ENCODE data around the gene PHF20. TPM values are rescaled to one million over a fixed set of nuclear protein-coding genes. Genes with fewer than 3 reads are reported as not detected.
A peak's percentile ranks its signal among the peaks of the same experiment; 100 is the strongest.
"Not testable (repeated sequence)": the region's sequence is repeated elsewhere in the genome, so short reads cannot be mapped to it uniquely, and the experiment has no call there.

Gene PHF20
- polyA plus RNA-seq, 2 donors: 13.0 to 15.8 TPM

DNA sequence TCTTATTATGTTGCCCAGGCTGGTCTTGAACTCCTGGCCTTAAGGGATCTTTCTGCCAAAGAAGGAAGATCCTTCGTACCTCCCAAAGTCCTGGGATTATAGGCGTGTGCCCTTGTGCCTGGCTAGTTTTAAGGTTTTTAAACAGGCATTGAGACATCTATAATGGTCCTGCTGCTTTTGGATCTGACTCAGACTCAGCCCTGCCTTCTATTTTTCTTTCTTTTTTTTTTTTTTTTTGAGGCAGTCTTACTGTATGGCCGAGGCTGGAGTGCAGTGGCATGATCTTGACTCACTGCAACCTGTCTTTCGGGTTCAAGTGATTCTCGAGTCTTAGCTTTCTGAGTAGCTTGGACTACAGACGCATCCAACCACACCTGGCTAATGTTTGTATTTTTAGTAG lies 73.7 kb downstream of the PHF20 start:
- Histone ChIP-seq H3K27me3 (ENCODE audit: control insufficient read depth in 1 of 2, insufficient read depth in 2 of 2, low read length in 2 of 2) (no peaks in the 10 kb centered on the region), H3K27ac (ENCODE audit: low read depth in 2 of 2, low read length in 1 of 2) (peak overlapping the region in 1 of 2 donors; percentile 21), H3K9me3 (ENCODE audit: control insufficient read depth in 2 of 2, insufficient read depth in 1 of 2, low read depth in 1 of 2, low read length in 1 of 2) (peaks cover 0 to 2% of the 10 kb centered on the region in 2 donors), H3K4me1 (ENCODE audit: control insufficient read depth in 2 of 2, insufficient read depth in 2 of 2, low read length in 1 of 2) (no peaks in the 10 kb centered on the region), H3K4me3 (ENCODE audit: low read depth in 1 of 2, low read length in 2 of 2) (no peak overlapping the region), H3K36me3 (ENCODE audit: control insufficient read depth in 2 of 2, insufficient read depth in 2 of 2, low read length in 1 of 2) (peaks cover 6 to 9% of the 10 kb centered on the region in 2 donors)
- 73 to 78% methylated on average over 6 of the region's 6 CpGs for WGBS, 2 donors

DNA sequence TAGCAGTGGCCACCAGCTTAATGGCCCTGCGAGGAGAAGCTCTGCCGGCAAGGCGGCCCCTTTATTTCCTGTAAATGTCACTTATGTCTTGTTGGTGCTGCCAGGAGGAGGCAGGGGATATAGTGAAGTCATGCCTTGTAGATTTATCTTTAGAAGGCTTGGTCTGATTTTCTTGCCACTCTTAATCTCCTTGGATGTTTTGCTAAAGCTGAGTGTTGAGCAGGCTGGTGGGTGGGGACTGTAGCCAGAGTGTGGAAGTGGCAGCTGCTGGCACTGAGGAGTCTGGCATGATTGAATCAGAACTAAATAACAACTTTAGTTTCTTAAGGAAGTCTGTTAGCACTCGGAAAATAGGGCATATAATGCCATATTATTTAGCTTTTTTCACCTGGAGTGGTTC lies 77.9 kb downstream of the PHF20 start:
- Histone ChIP-seq H3K27me3 (ENCODE audit: control insufficient read depth in 1 of 2, insufficient read depth in 2 of 2, low read length in 2 of 2) (no peaks in the 10 kb centered on the region), H3K4me1 (ENCODE audit: control insufficient read depth in 2 of 2, insufficient read depth in 2 of 2, low read length in 1 of 2) (no peaks in the 10 kb centered on the region), H3K27ac (ENCODE audit: low read depth in 2 of 2, low read length in 1 of 2) (no peak overlapping the region), H3K36me3 (ENCODE audit: control insufficient read depth in 2 of 2, insufficient read depth in 2 of 2, low read length in 1 of 2) (peaks cover 0 to 1% of the 10 kb centered on the region in 2 donors), H3K9me3 (ENCODE audit: control insufficient read depth in 2 of 2, insufficient read depth in 1 of 2, low read depth in 1 of 2, low read length in 1 of 2) (no peaks in the 10 kb centered on the region), H3K4me3 (ENCODE audit: low read depth in 1 of 2, low read length in 2 of 2) (no peak overlapping the region)
- 67 to 69% methylated on average over 4 of the region's 4 CpGs for WGBS, 2 donors

DNA sequence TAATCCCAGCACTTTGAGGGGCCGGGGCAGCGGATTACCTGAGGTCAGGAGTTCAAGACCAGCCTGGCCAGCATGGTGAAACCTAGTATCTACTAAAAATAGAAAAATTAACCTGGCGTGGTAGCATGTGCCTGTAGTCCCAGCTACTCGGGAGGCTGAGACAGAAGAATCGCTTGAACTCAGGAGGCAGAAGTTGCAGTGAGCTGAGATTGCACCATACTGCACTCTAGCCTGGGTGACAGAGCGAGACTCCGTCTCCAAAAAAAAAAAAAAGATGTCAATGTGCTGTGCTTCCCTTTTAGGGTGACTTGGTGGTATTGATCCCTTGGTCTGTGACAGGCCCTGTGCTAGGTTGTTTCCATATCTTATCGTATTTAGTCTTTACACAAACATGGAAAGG lies 79.8 kb downstream of the PHF20 start:
- not testable (repeated sequence) for H3K27ac ChIP-seq (ENCODE audit: low read depth in 2 of 2, low read length in 1 of 2); H3K4me3 ChIP-seq (ENCODE audit: low read depth in 1 of 2, low read length in 2 of 2); H3K4me1 ChIP-seq (ENCODE audit: control insufficient read depth in 2 of 2, insufficient read depth in 2 of 2, low read length in 1 of 2); H3K27me3 ChIP-seq (ENCODE audit: control insufficient read depth in 1 of 2, insufficient read depth in 2 of 2, low read length in 2 of 2); H3K9me3 ChIP-seq (ENCODE audit: control insufficient read depth in 2 of 2, insufficient read depth in 1 of 2, low read depth in 1 of 2, low read length in 1 of 2); H3K36me3 ChIP-seq (ENCODE audit: control insufficient read depth in 2 of 2, insufficient read depth in 2 of 2, low read length in 1 of 2)
- WGBS, 2 donors: 86 to 93% methylated on average over 8 of the region's 8 CpGs

DNA sequence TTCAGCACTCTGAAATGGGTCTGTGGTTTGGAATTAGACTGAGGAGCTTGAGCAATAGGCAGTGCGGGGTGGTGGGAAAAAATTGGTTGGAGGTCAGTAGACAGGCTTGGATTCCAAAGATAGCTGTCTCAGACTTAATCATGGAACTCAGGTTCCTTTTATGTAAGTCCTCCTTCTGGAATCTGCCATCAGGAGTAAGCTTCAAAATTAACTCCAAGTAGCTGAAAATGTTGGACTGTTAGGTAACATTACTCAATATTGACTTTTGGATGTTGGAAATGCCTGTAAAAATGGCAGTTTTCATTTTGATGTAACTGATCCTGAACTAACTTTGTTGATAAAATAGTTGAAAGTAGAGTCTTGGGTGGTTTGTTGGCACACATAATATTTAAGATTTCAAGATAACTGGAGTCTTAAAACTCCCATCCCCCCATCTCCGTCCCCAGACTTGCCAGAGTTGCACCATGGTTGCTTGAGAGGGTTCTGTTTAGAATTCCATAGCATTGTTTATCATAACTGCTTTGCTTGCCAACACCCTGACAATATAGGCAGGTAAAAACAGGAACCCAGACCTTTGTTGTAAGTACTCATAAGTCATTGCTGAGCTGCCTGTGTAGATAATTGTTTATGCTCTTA lies 83.0 kb downstream of the PHF20 start:
- peaks cover 1 to 2% of the 10 kb centered on the region in 2 donors for H3K36me3 ChIP-seq (ENCODE audit: control insufficient read depth in 2 of 2, insufficient read depth in 2 of 2, low read length in 1 of 2)
- no peak overlapping the region for H3K4me3 ChIP-seq (ENCODE audit: low read depth in 1 of 2, low read length in 2 of 2)
- no peaks in the 10 kb centered on the region for H3K9me3 ChIP-seq (ENCODE audit: control insufficient read depth in 2 of 2, insufficient read depth in 1 of 2, low read depth in 1 of 2, low read length in 1 of 2)
- 86 to 93% methylated on average over 2 of the region's 2 CpGs for WGBS, 2 donors
- H3K27me3 ChIP-seq (ENCODE audit: control insufficient read depth in 1 of 2, insufficient read depth in 2 of 2, low read length in 2 of 2): no peaks in the 10 kb centered on the region
- no peak overlapping the region for H3K27ac ChIP-seq (ENCODE audit: low read depth in 2 of 2, low read length in 1 of 2)
- H3K4me1 ChIP-seq (ENCODE audit: control insufficient read depth in 2 of 2, insufficient read depth in 2 of 2, low read length in 1 of 2): no peaks in the 10 kb centered on the region

DNA sequence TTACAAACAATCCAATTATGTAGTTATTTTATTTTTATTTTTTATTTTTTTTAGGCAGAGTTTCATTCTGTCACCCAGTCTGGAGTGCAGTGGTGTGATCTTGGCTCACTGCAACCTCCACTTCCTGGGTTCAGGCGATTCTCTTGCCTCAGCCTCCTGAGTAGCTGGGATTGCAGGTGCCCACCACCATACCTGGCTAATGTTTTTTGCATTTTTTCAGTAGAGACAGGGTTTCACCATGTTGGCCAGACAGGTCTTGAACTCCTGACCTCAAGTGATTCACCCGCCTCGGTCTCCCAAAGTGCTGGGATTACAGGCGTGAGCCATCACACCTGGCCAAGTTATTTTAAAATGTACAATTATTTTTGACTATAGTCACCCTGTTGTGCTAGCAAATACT lies 83.8 kb downstream of the PHF20 start:
- not testable (repeated sequence) for H3K9me3 ChIP-seq (ENCODE audit: control insufficient read depth in 2 of 2, insufficient read depth in 1 of 2, low read depth in 1 of 2, low read length in 1 of 2); H3K27me3 ChIP-seq (ENCODE audit: control insufficient read depth in 1 of 2, insufficient read depth in 2 of 2, low read length in 2 of 2); H3K27ac ChIP-seq (ENCODE audit: low read depth in 2 of 2, low read length in 1 of 2); H3K4me3 ChIP-seq (ENCODE audit: low read depth in 1 of 2, low read length in 2 of 2); H3K36me3 ChIP-seq (ENCODE audit: control insufficient read depth in 2 of 2, insufficient read depth in 2 of 2, low read length in 1 of 2); H3K4me1 ChIP-seq (ENCODE audit: control insufficient read depth in 2 of 2, insufficient read depth in 2 of 2, low read length in 1 of 2)
- 78 to 82% methylated on average over 4 of the region's 4 CpGs for WGBS, 2 donors

DNA sequence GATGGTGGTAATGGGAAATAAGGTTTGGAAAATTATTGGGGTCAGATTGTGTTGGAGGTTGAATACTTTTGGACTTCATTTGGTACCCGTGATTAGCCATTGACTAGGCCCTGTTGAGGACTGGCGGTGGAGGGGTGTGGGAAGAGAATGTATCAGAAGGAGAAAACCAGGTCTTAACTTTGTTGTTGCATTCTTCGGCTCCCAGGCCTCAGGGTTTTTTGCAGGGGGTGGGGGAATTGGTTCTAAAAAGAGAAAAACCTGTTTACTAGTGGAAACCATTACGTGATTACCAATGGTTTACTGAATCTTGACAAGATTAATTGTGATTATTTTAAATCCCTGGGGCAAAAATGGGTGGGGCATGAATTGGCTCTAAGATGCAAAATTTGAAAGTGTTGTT lies 85.1 kb downstream of the PHF20 start:
- H3K4me1 ChIP-seq (ENCODE audit: control insufficient read depth in 2 of 2, insufficient read depth in 2 of 2, low read length in 1 of 2): no peaks in the 10 kb centered on the region
- H3K27me3 ChIP-seq (ENCODE audit: control insufficient read depth in 1 of 2, insufficient read depth in 2 of 2, low read length in 2 of 2): no peaks in the 10 kb centered on the region
- no peak overlapping the region for H3K27ac ChIP-seq (ENCODE audit: low read depth in 2 of 2, low read length in 1 of 2)
- no peaks in the 10 kb centered on the region for H3K9me3 ChIP-seq (ENCODE audit: control insufficient read depth in 2 of 2, insufficient read depth in 1 of 2, low read depth in 1 of 2, low read length in 1 of 2)
- no peak overlapping the region for H3K4me3 ChIP-seq (ENCODE audit: low read depth in 1 of 2, low read length in 2 of 2)
- 52 to 77% methylated on average over 4 of the region's 4 CpGs for WGBS, 2 donors
- H3K36me3 ChIP-seq (ENCODE audit: control insufficient read depth in 2 of 2, insufficient read depth in 2 of 2, low read length in 1 of 2): peaks cover 1 to 2% of the 10 kb centered on the region in 2 donors

DNA sequence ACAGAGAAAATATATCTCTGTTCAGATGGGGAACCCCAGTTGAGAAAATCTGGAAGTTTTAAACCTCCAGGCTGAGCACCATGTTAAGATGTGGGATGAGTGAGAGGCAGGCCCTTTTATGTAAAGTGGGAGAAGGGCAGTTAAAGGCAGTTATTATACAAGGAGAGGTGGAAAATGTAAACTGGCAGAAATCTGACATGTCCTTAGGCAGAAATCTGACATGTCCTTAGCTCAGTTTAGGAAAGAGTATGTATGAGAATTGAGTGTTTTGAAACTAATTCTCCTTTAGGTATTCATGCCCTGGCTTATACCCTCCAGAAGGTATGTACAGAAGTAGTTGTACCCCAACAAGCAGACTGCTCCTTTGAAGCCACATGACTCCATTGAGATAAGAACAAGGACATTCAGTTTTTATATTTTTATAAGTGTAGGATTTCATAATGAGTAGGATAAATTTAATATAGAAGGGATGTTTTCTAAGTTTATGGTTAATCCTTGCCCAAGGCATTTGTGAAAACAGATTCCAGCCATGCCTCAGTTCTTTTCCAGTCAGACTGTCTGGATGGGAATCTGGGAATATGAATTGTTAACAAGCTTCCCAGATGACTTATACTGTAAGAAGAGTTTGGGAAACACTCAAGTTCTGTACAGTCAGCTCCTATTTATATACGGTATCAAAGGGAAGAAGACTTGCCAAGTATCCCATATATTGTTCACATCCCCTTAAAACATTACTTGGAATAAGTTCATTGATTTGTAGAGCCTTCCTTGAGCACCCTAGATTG lies 94.8 kb downstream of the PHF20 start:
- H3K36me3 ChIP-seq (ENCODE audit: control insufficient read depth in 2 of 2, insufficient read depth in 2 of 2, low read length in 1 of 2): no peaks in the 10 kb centered on the region
- no peaks in the 10 kb centered on the region for H3K27me3 ChIP-seq (ENCODE audit: control insufficient read depth in 1 of 2, insufficient read depth in 2 of 2, low read length in 2 of 2)
- 41 to 55% methylated on average over 1 of the region's 1 CpG for WGBS, 2 donors
- no peaks in the 10 kb centered on the region for H3K4me1 ChIP-seq (ENCODE audit: control insufficient read depth in 2 of 2, insufficient read depth in 2 of 2, low read length in 1 of 2)
- H3K27ac ChIP-seq (ENCODE audit: low read depth in 2 of 2, low read length in 1 of 2): no peak overlapping the region
- no peak overlapping the region for H3K4me3 ChIP-seq (ENCODE audit: low read depth in 1 of 2, low read length in 2 of 2)
- no peaks in the 10 kb centered on the region for H3K9me3 ChIP-seq (ENCODE audit: control insufficient read depth in 2 of 2, insufficient read depth in 1 of 2, low read depth in 1 of 2, low read length in 1 of 2)

DNA sequence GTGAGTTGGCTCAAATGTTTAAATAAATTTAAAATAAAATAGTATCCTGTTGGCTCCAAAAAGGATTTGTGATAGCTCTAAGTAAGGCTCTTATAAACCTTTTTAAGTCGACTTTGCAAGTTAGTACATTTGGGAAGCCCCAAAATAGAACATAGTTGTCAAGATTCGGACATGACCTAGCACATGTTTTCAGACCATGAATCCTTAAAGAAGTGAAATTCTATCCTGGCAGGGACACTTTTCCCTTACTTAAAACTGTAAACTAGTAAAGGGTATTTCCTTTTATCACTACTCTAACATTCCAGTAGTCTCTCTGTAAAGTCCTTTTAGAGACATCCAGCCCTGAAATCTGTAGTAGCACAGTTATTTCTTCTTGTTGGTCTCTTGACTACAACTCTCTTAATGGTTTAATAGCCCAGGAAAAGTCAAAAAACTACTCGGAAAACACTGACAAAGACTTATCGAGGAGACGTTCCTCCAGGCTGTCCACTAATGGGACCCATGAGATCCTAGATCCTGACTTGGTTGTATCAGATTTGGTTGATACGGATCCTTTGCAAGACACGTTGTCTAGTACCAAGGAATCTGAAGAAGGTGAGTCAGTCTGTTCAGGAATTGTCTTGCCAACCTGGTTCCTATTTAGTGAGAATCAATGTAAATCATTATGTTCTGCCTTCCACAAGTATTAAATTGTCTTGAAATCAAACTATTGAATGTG lies 98.9 kb downstream of the PHF20 start:
- no peaks in the 10 kb centered on the region for H3K27me3 ChIP-seq (ENCODE audit: control insufficient read depth in 1 of 2, insufficient read depth in 2 of 2, low read length in 2 of 2)
- peak overlapping the region in 1 of 2 donors; percentile 11 for H3K27ac ChIP-seq (ENCODE audit: low read depth in 2 of 2, low read length in 1 of 2)
- H3K4me1 ChIP-seq (ENCODE audit: control insufficient read depth in 2 of 2, insufficient read depth in 2 of 2, low read length in 1 of 2): no peaks in the 10 kb centered on the region
- WGBS, 2 donors: 67 to 74% methylated on average over 7 of the region's 7 CpGs
- no peak overlapping the region for H3K4me3 ChIP-seq (ENCODE audit: low read depth in 1 of 2, low read length in 2 of 2)
- H3K36me3 ChIP-seq (ENCODE audit: control insufficient read depth in 2 of 2, insufficient read depth in 2 of 2, low read length in 1 of 2): no peaks in the 10 kb centered on the region
- H3K9me3 ChIP-seq (ENCODE audit: control insufficient read depth in 2 of 2, insufficient read depth in 1 of 2, low read depth in 1 of 2, low read length in 1 of 2): no peaks in the 10 kb centered on the region

DNA sequence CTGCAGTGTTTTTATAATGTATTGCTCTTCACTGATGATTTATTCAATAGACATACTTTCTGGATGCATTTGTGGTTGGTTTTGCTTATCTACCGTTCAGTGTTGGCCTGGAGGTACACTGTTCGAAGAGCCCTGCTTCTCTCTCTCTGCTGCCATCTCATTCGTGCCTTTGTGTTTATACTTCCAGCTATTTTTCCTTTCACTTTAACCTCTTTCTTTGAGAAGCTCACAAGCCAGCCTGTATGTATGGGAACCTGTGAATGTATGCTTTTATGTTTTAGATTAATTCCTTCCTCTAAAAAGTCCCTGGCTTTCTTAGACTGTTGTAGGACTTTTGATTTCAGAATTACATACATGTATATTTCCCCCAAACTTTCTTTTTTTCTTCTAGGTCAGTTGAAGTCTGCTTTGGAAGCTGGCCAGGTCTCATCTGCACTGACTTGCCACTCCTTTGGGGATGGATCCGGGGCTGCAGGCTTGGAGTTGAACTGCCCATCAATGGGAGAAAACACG lies 99.5 kb downstream of the PHF20 start:
- Histone ChIP-seq H3K27me3 (ENCODE audit: control insufficient read depth in 1 of 2, insufficient read depth in 2 of 2, low read length in 2 of 2) (no peaks in the 10 kb centered on the region), H3K9me3 (ENCODE audit: control insufficient read depth in 2 of 2, insufficient read depth in 1 of 2, low read depth in 1 of 2, low read length in 1 of 2) (no peaks in the 10 kb centered on the region), H3K27ac (ENCODE audit: low read depth in 2 of 2, low read length in 1 of 2) (peak overlapping the region in 1 of 2 donors; percentile 11), H3K4me1 (ENCODE audit: control insufficient read depth in 2 of 2, insufficient read depth in 2 of 2, low read length in 1 of 2) (no peaks in the 10 kb centered on the region), H3K36me3 (ENCODE audit: control insufficient read depth in 2 of 2, insufficient read depth in 2 of 2, low read length in 1 of 2) (no peaks in the 10 kb centered on the region), H3K4me3 (ENCODE audit: low read depth in 1 of 2, low read length in 2 of 2) (no peak overlapping the region)
- WGBS, 2 donors: 20 to 36% methylated on average over 5 of the region's 5 CpGs

All from esophagus (tissue), 2 donors.